ENCODE results near the gene CCDC85C. TPM values are rescaled to one million over a fixed set of nuclear protein-coding genes. Genes with fewer than 3 reads are reported as not detected.

Gene CCDC85C
- total RNA-seq, 1 experiment from 2014 or later, result 42.3 TPM

DNA sequence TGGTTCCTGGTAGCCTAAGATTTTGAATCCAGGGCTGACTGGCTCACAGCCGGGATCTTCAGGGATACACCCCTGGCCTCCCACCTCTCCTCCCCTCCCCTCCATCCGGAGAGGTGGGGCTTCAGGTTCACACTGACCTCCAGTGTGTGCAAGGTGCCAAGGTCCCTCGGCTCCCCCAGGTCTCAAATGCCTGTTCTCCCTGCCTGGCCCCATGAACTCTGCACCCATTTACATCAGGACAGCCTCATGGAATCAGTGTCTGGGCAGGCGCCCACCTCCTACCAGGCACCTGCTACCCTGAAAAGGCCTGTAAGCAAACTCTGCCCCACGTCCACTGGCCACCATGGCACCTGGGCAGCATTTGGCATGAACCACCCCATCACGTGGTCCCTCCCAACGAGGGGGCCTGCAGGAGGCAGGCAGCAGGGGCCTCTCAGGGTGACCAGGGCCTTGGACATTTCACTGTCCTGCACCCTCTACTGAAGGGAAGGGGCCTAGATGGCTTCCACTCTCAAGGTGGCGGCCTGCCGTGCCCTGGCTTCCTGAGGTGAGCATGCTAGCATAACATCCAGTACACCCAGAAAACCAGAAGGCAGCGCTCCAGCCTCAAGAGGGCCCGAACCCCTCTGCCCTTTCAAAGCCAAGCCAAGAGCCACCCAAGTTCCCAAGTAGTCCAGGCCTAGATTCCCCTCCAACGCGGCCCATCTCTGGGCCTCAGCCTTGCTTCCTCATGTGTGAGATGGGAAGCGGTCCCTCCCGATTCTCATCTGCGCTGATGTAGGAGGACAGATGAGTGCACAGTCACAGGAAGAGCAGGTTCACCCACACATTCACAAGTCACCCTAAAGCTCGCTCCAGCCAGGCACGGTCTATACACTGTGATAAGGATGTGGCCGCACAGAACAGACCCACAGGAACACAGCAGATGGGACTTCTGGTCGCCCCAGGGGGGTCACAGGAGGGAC lies 37.3 kb downstream of the CCDC85C start:
- ChIA-PET RAD21 (ENCODE audit: low non-redundant PET in 1 of 2, low total read pairs in 2 of 2, uncharacterized antibody in 2 of 2, unreplicated experiment in 2 of 2) (no interaction called here), CTCF (no interaction called here), POLR2A (no interaction called here)
- Histone ChIP-seq H3K4me3 (replicated peaks in 1 of 2; ENCODE audit: low read depth in 1 of 2, low read length in 2 of 2) (no peak overlapping the region), H3K9me3 (ENCODE audit: control insufficient read depth in 1 of 2, insufficient read depth in 1 of 2, low read depth in 1 of 2, low read length in 2 of 2) (no peaks in the 10 kb centered on the region), H3K36me3 (ENCODE audit: control insufficient read depth in 1 of 2, insufficient read depth in 2 of 2, low read length in 2 of 2) (no peaks in the 10 kb centered on the region), H3K27ac (ENCODE audit: low read depth, low read length) (no peak overlapping the region), H3K79me2 (ENCODE audit: insufficient read depth, low read length) (peaks cover 40% of the 10 kb centered on the region), H4K20me1 (ENCODE audit: insufficient read depth) (no peaks in the 10 kb centered on the region), H3K4me2 (ENCODE audit: low read length) (peak overlapping the region; percentile 17), H3K27me3 (ENCODE audit: insufficient read depth, low read length) (no peaks in the 10 kb centered on the region), H2AFZ (ENCODE audit: low read depth, low read length, poor library complexity, severe bottlenecking) (no peak overlapping the region), H3K4me1 (ENCODE audit: control insufficient read depth in 1 of 2, insufficient read depth in 2 of 2, low read length in 2 of 2) (peaks cover 42 to 48% of the 10 kb centered on the region in 2 experiments), H3K9me2 (ENCODE audit: insufficient read depth) (no peaks in the 10 kb centered on the region), H3K9ac (ENCODE audit: low read length) (no peak overlapping the region)
- ATAC-seq (no peak), DNase-seq (ENCODE audit: low read depth, low spot score) (no peak)
- no TSS peak for BruUV-seq (replicated peaks)
- intact Hi-C loops (cut with micrococcal nuclease), result no loop called here
- no peak for TF ChIP-seq ELF1 (IDR thresholded peaks at IDR 0.05; ENCODE audit: borderline replicate concordance, low read depth)
- no peak for TF ChIP-seq SP1 (IDR thresholded peaks at IDR 0.05; ENCODE audit: low read depth)
- TF ChIP-seq RAD21 (IDR thresholded peaks at IDR 0.05; ENCODE audit: low read depth), result no peak
- TF ChIP-seq TCF7L2 (IDR thresholded peaks at IDR 0.05; ENCODE audit: borderline replicate concordance, extremely low read depth, insufficient read depth, insufficient read length), result no peak
- no peak for TF ChIP-seq CEBPB (IDR thresholded peaks at IDR 0.05; ENCODE audit: low read depth)
- no peak for TF ChIP-seq CBX3 (IDR thresholded peaks at IDR 0.05; ENCODE audit: low read depth)
- TF ChIP-seq, protein P1, sequence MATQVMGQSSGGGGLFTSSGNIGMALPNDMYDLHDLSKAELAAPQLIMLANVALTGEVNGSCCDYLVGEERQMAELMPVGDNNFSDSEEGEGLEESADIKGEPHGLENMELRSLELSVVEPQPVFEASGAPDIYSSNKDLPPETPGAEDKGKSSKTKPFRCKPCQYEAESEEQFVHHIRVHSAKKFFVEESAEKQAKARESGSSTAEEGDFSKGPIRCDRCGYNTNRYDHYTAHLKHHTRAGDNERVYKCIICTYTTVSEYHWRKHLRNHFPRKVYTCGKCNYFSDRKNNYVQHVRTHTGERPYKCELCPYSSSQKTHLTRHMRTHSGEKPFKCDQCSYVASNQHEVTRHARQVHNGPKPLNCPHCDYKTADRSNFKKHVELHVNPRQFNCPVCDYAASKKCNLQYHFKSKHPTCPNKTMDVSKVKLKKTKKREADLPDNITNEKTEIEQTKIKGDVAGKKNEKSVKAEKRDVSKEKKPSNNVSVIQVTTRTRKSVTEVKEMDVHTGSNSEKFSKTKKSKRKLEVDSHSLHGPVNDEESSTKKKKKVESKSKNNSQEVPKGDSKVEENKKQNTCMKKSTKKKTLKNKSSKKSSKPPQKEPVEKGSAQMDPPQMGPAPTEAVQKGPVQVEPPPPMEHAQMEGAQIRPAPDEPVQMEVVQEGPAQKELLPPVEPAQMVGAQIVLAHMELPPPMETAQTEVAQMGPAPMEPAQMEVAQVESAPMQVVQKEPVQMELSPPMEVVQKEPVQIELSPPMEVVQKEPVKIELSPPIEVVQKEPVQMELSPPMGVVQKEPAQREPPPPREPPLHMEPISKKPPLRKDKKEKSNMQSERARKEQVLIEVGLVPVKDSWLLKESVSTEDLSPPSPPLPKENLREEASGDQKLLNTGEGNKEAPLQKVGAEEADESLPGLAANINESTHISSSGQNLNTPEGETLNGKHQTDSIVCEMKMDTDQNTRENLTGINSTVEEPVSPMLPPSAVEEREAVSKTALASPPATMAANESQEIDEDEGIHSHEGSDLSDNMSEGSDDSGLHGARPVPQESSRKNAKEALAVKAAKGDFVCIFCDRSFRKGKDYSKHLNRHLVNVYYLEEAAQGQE (IDR thresholded peaks at IDR 0.05; ENCODE audit: low read depth), result no peak
- no peak for TF ChIP-seq ZFX (IDR thresholded peaks at IDR 0.05)
- TF ChIP-seq, protein P2, sequence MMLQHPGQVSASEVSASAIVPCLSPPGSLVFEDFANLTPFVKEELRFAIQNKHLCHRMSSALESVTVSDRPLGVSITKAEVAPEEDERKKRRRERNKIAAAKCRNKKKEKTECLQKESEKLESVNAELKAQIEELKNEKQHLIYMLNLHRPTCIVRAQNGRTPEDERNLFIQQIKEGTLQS (IDR thresholded peaks at IDR 0.05), result no peak
- no peak for TF ChIP-seq FOSL1 (IDR thresholded peaks at IDR 0.05; ENCODE audit: low read depth)
- no peak for TF ChIP-seq EZH2phosphoT487 (IDR thresholded peaks at IDR 0.05; ENCODE audit: borderline replicate concordance)
- no peak for TF ChIP-seq MAX (IDR thresholded peaks at IDR 0.05)
- TF ChIP-seq CTCF (IDR thresholded peaks at IDR 0.05 in 2 of 3, conservative IDR thresholded peaks at IDR 0.05 in 1 of 3; ENCODE audit: borderline replicate concordance in 1 of 3, insufficient read depth in 1 of 3, low read depth in 2 of 3, low read length in 2 of 3), result no peak
- TF ChIP-seq POLR2A (IDR thresholded peaks at IDR 0.05; ENCODE audit: borderline replicate concordance, extremely low read depth, insufficient read depth, insufficient read length), result no peak
- TF ChIP-seq EGR1 (IDR thresholded peaks at IDR 0.05; ENCODE audit: low read depth), result no peak
- TF ChIP-seq SRF (IDR thresholded peaks at IDR 0.05; ENCODE audit: low read depth), result no peak
- TF ChIP-seq YY1 (IDR thresholded peaks at IDR 0.05; ENCODE audit: extremely low read depth, insufficient replicate concordance, low read depth, low read length), result no peak
- TF ChIP-seq, protein P3, sequence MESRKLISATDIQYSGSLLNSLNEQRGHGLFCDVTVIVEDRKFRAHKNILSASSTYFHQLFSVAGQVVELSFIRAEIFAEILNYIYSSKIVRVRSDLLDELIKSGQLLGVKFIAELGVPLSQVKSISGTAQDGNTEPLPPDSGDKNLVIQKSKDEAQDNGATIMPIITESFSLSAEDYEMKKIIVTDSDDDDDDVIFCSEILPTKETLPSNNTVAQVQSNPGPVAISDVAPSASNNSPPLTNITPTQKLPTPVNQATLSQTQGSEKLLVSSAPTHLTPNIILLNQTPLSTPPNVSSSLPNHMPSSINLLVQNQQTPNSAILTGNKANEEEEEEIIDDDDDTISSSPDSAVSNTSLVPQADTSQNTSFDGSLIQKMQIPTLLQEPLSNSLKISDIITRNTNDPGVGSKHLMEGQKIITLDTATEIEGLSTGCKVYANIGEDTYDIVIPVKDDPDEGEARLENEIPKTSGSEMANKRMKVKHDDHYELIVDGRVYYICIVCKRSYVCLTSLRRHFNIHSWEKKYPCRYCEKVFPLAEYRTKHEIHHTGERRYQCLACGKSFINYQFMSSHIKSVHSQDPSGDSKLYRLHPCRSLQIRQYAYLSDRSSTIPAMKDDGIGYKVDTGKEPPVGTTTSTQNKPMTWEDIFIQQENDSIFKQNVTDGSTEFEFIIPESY (IDR thresholded peaks at IDR 0.05; ENCODE audit: extremely low read depth, insufficient replicate concordance, low read length), result no peak
- TF ChIP-seq SIN3A (IDR thresholded peaks at IDR 0.05; ENCODE audit: low read depth), result no peak

Measured in HCT116 (cell line).